Fibroblast of the aortic adventitia (primary cell): ENCODE data around the gene ILDR2. TPM values are rescaled to one million over a fixed set of nuclear protein-coding genes. Genes with fewer than 3 reads are reported as not detected.

ENCODE experiments used
- DNase-seq: peaks from one replicate; pipeline ENCODE4 v3.0.0-alpha.2; 2010; ENCODE audit warnings: low read depth
- H3K4me3 ChIP-seq: 2 replicates; pipeline ENCODE4 v1.5.1; 2011; ENCODE audit warnings: low read depth, mild to moderate bottlenecking, control low read depth, low read length, moderate library complexity
- CTCF ChIP-seq: IDR thresholded peaks from 2 replicates; pipeline ENCODE4 v1.5.1; 2011; ENCODE audit warnings: mild to moderate bottlenecking, low read length, control low read depth, inconsistent platforms; ENCODE audit not compliant: insufficient read depth
- total RNA-seq: library from RNA; depleted of rRNA; stranded (reverse); fragments of >200 nt; gene quantifications from 2 replicates; pipeline ENCODE4 v1.2.3, GENCODE V29; 2012; ENCODE audit warnings: low replicate concordance

Gene ILDR2
- total RNA-seq, 1 donor: 0.09 TPM

GRCh38 chr1:166876540-166876838, 98.9 kb downstream of the ILDR2 start:
- DNase-seq: no peak
- TF ChIP-seq CTCF: no peak
- H3K4me3 ChIP-seq: peak overlapping the region; percentile 62

DNA sequence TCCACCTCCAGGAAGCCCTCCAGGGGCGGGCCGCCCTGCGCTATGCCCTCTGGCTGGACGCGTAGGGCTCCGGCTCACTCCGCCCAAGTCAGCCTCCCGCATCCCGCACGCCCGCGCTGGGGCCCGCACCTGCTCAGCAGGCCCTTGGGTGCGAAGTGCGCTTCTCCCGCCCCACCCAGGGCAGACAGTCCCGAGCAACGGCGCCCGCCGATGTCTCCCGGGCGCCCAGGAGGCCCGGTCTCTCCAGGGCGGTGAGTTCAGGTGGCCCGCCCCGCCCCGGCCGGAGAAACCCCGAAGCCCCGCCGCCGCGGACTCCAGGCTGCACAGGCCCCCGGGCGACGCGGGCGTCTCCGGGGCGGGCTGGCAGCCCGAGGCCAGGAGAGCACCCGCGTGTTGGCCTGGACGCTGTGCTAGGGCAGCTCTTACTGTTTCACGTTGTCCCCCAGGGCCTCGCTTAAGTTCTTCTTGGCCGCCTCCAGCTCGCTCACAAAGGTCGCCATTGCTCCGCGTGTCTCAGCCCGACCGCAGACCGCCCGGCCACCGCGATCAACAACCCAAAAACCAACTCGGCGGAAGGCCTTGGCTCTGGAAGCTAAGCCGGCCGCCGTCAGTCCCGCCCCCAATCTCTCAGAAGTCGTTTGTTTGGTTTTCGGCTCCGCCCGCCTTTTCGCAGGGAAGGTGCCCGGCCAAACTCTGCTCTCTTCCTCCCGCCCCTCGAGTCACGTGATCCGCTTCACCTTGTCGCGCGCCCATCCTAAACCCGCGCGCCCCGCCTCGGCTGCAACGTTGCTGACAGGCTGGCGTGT, 99.4 kb downstream of the ILDR2 start, which contains the start of gene TADA1:
TADA1 (minus strand) TSS at position 531 of the 806 bp plus-strand sequence; CDS start at position 500, 31 bp downstream.
- peak within 1 kb of the TSS; percentile 87 for H3K4me3 ChIP-seq
- peak; percentile 34 for TF ChIP-seq CTCF
- DNase-seq: peak; percentile 97

- no peak for TF ChIP-seq CTCF
- no peak for DNase-seq
- H3K4me3 ChIP-seq: peak overlapping the region; percentile 87
These were observed 100.0 kb downstream of the ILDR2 start for GRCh38 chr1:166875302-166875733.

DNA sequence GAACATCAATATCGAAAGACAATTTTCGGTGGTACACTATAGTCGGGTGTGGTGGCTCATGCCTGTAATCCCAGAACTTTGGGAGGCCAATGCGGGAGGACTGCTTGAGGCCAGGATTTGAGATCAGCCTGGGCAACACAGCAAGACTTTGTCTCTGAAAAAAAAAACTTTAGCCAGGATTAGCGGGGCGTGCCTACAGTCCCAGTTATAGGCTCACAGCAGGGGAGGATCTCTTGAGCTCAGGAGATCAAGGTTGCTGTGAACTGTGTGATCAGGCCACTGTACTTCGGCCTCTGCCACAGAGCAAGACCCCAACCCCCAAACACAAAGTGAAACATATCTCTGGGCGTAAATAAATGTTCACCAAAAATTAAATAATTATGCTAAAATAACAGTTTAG, 100.9 kb downstream of the ILDR2 start:
- DNase-seq: no peak
- no peak overlapping the region for H3K4me3 ChIP-seq
- no peak for TF ChIP-seq CTCF

DNA sequence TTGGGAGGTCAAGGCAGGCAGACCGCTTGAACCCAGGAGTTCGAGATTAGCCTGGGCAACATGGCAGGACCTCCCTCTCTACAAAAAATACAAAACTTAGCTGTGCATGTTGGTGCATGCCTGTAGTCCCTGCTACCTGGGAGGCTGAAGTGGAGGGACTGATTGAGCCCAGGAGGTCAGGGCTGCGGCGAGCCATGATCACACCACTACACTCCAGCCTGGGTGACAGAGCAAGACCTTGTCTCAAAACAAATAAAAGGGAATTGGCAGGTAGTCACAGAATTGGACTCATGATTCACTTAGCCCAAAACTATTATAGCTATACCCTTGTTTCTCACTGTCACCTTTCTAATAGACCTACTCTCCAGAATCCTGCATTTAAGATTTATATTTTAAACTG, 104.8 kb downstream of the ILDR2 start:
- TF ChIP-seq CTCF: no peak
- no peak overlapping the region for H3K4me3 ChIP-seq
- no peak for DNase-seq

GRCh38 chr1:166869318-166870099, 105.8 kb downstream of the ILDR2 start:
- TF ChIP-seq CTCF: no peak
- DNase-seq: no peak
- no peak overlapping the region for H3K4me3 ChIP-seq
